GM23338 (cell line): ENCODE data around the gene LRRIQ4. TPM values are rescaled to one million over a fixed set of nuclear protein-coding genes. Genes with fewer than 3 reads are reported as not detected.

ENCODE experiments used
- ATAC-seq: fragments of 200-7000 bp; cut with Tn5 transposase; 3 replicates; pipeline ENCODE4 v1.9.1; 2020
- DNase-seq: peaks from one replicate; pipeline ENCODE4 v3.0.0-alpha.2; 2015; ENCODE audit warnings: low spot score
- H2AFZ ChIP-seq: fragments of 200-600 bp; sonication (generic); 2 replicates; pipeline ENCODE4 v1.8.0; 2016; ENCODE audit warnings: antibody characterized with exemption, mild to moderate bottlenecking, moderate library complexity
- H3F3A ChIP-seq: fragments of 200-600 bp; sonication (generic); replicated peaks from 2 replicates; pipeline ENCODE4 v1.8.0; 2017; ENCODE audit warnings: antibody characterized with exemption, mixed run types, low read depth
- H3K27ac ChIP-seq: fragments of 200-600 bp; sonication (generic); 2 replicates; pipeline ENCODE4 v1.6.1; 2016; ENCODE audit warnings: low read depth
- H3K27me3 ChIP-seq: fragments of 200-600 bp; sonication (generic); 2 replicates; pipeline ENCODE4 v1.8.0; 2016; ENCODE audit warnings: mild to moderate bottlenecking, mixed run types, moderate library complexity; ENCODE audit not compliant: insufficient read depth
- H3K36me3 ChIP-seq: fragments of 200-600 bp; sonication (generic); 2 replicates; pipeline ENCODE4 v1.8.0; 2016; ENCODE audit warnings: mild to moderate bottlenecking; ENCODE audit not compliant: insufficient read depth
- H3K4me1 ChIP-seq: fragments of 200-600 bp; sonication (generic); 2 replicates; pipeline ENCODE4 v1.8.0; 2016; ENCODE audit warnings: mild to moderate bottlenecking, moderate library complexity; ENCODE audit not compliant: insufficient read depth
- H3K4me2 ChIP-seq: fragments of 200-600 bp; sonication (generic); 2 replicates; pipeline ENCODE4 v1.7.1; 2017; ENCODE audit warnings: mixed run types
- H3K4me3 ChIP-seq: fragments of 200-600 bp; sonication (generic); 2 replicates; pipeline ENCODE4 v1.6.1; 2016; ENCODE audit warnings: mixed run types
- H3K79me2 ChIP-seq: fragments of 200-600 bp; sonication (generic); replicated peaks from 2 replicates; pipeline ENCODE4 v1.8.0; 2017; ENCODE audit warnings: mild to moderate bottlenecking; ENCODE audit not compliant: insufficient read depth
- H3K9me2 ChIP-seq: fragments of 200-600 bp; sonication (generic); 2 replicates; pipeline ENCODE4 v1.8.0; 2017; ENCODE audit not compliant: insufficient read depth
- H4K20me1 ChIP-seq: fragments of 200-600 bp; sonication (generic); replicated peaks from 2 replicates; pipeline ENCODE4 v1.8.0; 2017; ENCODE audit warnings: mild to moderate bottlenecking; ENCODE audit not compliant: insufficient read depth
- H3K27ac Mint-ChIP-seq: 2 replicates; pipeline ENCODE4 v1.8.0; 2020; ENCODE audit warnings: inconsistent platforms, mild to moderate bottlenecking, moderate library complexity, mixed read lengths
- H3K27me3 Mint-ChIP-seq: 3 replicates; pipeline ENCODE4 v1.8.0; 2022; ENCODE audit warnings: low read depth, mild to moderate bottlenecking, moderate library complexity, mixed read lengths, inconsistent platforms; ENCODE audit not compliant: insufficient read depth, poor library complexity
- H3K36me3 Mint-ChIP-seq: 3 replicates; pipeline ENCODE4 v1.8.0; 2021; ENCODE audit warnings: low read depth, mild to moderate bottlenecking, inconsistent platforms, moderate library complexity, mixed read lengths
- H3K4me1 Mint-ChIP-seq: 3 replicates; pipeline ENCODE4 v1.8.0; 2020; ENCODE audit warnings: mild to moderate bottlenecking, inconsistent platforms, mixed read lengths
- H3K4me3 Mint-ChIP-seq: 3 replicates; pipeline ENCODE4 v1.8.0; 2021; ENCODE audit warnings: moderate library complexity, mild to moderate bottlenecking, inconsistent platforms, mixed read lengths
- H3K9me3 Mint-ChIP-seq: 3 replicates; pipeline ENCODE4 v1.8.0; 2020; ENCODE audit warnings: moderate library complexity, mild to moderate bottlenecking, inconsistent platforms, mixed read lengths
- CREB1 ChIP-seq: fragments of 250-450 bp; sonication (Bioruptor Pico); IDR thresholded peaks from 2 replicates; pipeline ENCODE4 v1.5.0; 2020; ENCODE audit warnings: low read depth, mild to moderate bottlenecking, moderate library complexity
- CTCF ChIP-seq, 2 experiments: fragments of 200-600 bp in 1 of 2; sonication (generic) in 1 of 2; conservative IDR thresholded peaks; 2 replicates each; pipeline versions ENCODE4 v1.5.1 to v1.6.1; 2016 to 2017; ENCODE audit warnings: antibody characterized with exemption in 2 of 2, low read depth in 2 of 2, mild to moderate bottlenecking in 2 of 2, moderate library complexity in 1 of 2
- EZH2 ChIP-seq: fragments of 200-600 bp; sonication (generic); IDR thresholded peaks from one replicate; pipeline ENCODE4 v1.8.0; 2017; ENCODE audit warnings: antibody characterized with exemption, mild to moderate bottlenecking, low read depth; ENCODE audit not compliant: unreplicated experiment
- EZH2phosphoT487 ChIP-seq: fragments of 200-600 bp; sonication (generic); IDR thresholded peaks from one replicate; pipeline ENCODE4 v1.8.1; 2018; ENCODE audit warnings: antibody characterized with exemption; ENCODE audit not compliant: unreplicated experiment
- JUNB ChIP-seq: IDR thresholded peaks from one replicate; pipeline ENCODE4 v1.6.1; 2016; ENCODE audit warnings: antibody characterized with exemption; ENCODE audit not compliant: unreplicated experiment
- NANOG ChIP-seq: IDR thresholded peaks from 2 replicates; pipeline ENCODE4 v1.6.1; 2016; ENCODE audit warnings: antibody characterized with exemption, borderline replicate concordance
- POLR2AphosphoS5 ChIP-seq: IDR thresholded peaks from 2 replicates; pipeline ENCODE4 v1.6.1; 2016; ENCODE audit warnings: antibody characterized with exemption, low read depth
- REST ChIP-seq: IDR thresholded peaks from one replicate; pipeline ENCODE4 v1.6.1; 2018; ENCODE audit warnings: antibody characterized with exemption; ENCODE audit not compliant: unreplicated experiment
- STAT1 ChIP-seq: IDR thresholded peaks from one replicate; pipeline ENCODE4 v1.6.1; 2016; ENCODE audit warnings: antibody characterized with exemption; ENCODE audit not compliant: unreplicated experiment
- ZNF114 ChIP-seq: fragments of 250-450 bp; sonication (Bioruptor Pico); IDR thresholded peaks from 2 replicates; pipeline ENCODE4 v1.5.0; 2020; ENCODE audit warnings: mild to moderate bottlenecking, moderate library complexity
- ZNF331 ChIP-seq: fragments of 250-450 bp; sonication (Bioruptor Pico); IDR thresholded peaks from 2 replicates; pipeline ENCODE4 v1.5.0; 2020; ENCODE audit warnings: low read depth, mild to moderate bottlenecking, moderate library complexity
- ZNF462 ChIP-seq: fragments of 250-450 bp; sonication (Bioruptor Pico); IDR thresholded peaks from 2 replicates; pipeline ENCODE4 v1.5.0; 2020; ENCODE audit warnings: mild to moderate bottlenecking, moderate library complexity
- polyA plus RNA-seq: library from polyadenylated mRNA; unstranded; fragments of >200 nt; fragmentation: Nextera tagmentation; extraction: Ambion mirVana; gene quantifications from 2 replicates; pipeline ENCODE4 v1.2.1, GENCODE V29; 2016
- total RNA-seq: library from RNA; depleted of rRNA; stranded (reverse); fragments of >200 nt; shearing (Covaris generic); gene quantifications from 2 replicates; pipeline ENCODE4 v1.2.3, GENCODE V29; 2014

Gene LRRIQ4
- total and polyA plus RNA-seq, 2 experiments from 2014 or later = 0.29 TPM; not detected in 1

- 0 out of 3 replicates have a peak, but pooled peaks cover under 1% of the 10 kb centered on the region for H3K9me3 Mint-ChIP-seq
- Histone ChIP-seq H3K27me3 (no peaks in the 10 kb centered on the region), H3K9me2 (no peaks in the 10 kb centered on the region), H3F3A (no peaks in the 10 kb centered on the region), H3K79me2 (no peaks in the 10 kb centered on the region), H3K4me2 (peak within 1 kb of the TSS; percentile 23), H3K27ac (no peak within 1 kb of the TSS), H2AFZ (peak within 1 kb of the TSS; percentile 72; the same call in 1 of the 2 replicates), H3K4me3 (no peak within 1 kb of the TSS), H4K20me1 (no peaks in the 10 kb centered on the region), H3K36me3 (no peaks in the 10 kb centered on the region), H3K4me1 (peaks cover 14% of the 10 kb centered on the region)
- no peak within 1 kb of the TSS for H3K4me3 Mint-ChIP-seq
- ATAC-seq (no peak), DNase-seq (no peak)
- peaks cover under 1% of the 10 kb centered on the region; the same call in 1 of the 3 replicates for H3K36me3 Mint-ChIP-seq
- H3K27me3 Mint-ChIP-seq = peaks cover 9% of the 10 kb centered on the region
- H3K4me1 Mint-ChIP-seq = peaks cover 17% of the 10 kb centered on the region
- TF ChIP-seq STAT1 (no peak), ZNF331 (CRISPR knock-in tag) (no peak), ZNF462 (CRISPR knock-in tag) (no peak), NANOG (no peak), EZH2phosphoT487 (no peak), JUNB (no peak), CTCF (conservative IDR thresholded peaks at IDR 0.05; ENCODE audit: low read depth in 2 of 2) (no peak), POLR2AphosphoS5 (no peak), ZNF114 (CRISPR knock-in tag) (no peak), EZH2 (no peak), CREB1 (CRISPR knock-in tag) (no peak), REST (no peak)
- peak within 1 kb of the TSS; percentile 37 for H3K27ac Mint-ChIP-seq
These were observed 57.0 kb downstream of the LRRIQ4 start, which contains the start of gene LRRC31 for GRCh38 chr3:169869484-169870220. LRRC31 (minus strand) TSS chr3:169869935; CDS start chr3:169869807, 128 bp downstream.
